NCI-H1694 treated with DMSO at 0.1 percent for 48 hours (cell line): ENCODE results near the gene DLG2.
"Not testable (repeated sequence)": the region's sequence is repeated elsewhere in the genome, so short reads cannot be mapped to it uniquely, and the experiment has no call there.

Experiments used
- DNase-seq: peaks from one replicate; lab custom pipeline; 2025; lab: John Stamatoyannopoulos, UW

The DLG2 gene

DNA sequence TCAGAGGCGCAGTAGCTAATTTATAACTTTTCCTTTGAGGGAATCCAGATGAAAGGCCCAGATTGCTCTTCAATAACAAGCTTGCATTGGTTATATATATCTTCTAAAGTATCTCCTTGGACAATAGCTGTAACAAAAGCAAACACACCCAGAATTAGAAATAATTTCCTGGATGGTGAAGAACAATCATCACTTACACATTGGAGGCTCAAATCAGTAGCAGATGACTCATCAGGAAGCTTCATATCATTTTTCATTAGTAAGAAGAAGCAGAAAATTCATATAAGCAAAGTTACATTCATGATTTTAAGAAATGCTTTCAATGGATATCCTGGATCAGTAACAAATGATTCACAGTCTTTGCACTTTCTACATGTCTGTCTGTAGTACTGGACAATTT is 2167.3 kb downstream of the DLG2 start:
- DNase-seq = no peak

DNA sequence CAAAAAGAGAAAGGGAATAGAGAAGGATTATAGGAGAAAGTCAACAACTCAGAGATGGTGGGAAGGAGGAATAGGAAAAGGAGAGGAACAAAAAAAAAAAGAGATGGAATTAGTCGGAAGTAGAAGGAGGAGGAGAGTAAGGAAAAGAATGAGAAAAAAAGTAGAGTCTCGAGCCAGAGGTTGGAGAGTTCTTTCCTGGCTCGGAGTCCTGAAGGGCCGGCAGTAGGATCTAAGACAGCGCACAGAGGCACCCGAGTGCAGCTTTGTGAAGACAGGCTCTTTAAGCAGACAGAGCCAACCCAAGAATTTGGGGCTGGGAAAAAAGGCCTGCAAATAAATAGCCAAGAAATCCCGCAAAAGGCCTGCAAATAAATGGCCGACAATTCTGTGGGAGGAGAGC is 2170.6 kb downstream of the DLG2 start:
- DNase-seq = no peak

DNA sequence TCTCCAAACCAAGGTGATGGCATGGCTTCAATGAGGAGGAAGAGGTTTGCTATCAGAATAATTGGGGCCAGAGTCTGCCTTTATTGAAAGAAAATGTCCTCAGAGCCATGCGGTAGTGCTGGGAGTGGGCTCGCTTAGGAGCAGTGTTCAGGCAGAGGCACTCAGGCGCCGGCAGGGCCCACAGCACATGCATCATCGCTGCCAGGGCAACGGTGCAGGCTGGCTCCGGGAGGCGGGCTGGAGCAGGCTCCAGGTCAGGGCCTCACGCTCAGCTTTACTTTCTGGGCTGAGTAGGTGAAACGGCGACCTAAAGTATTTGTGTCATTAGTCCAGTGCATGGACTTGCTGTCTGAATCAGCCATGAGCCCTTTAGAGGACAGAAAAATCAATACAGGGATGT is 2171.1 kb downstream of the DLG2 start:
- no peak for DNase-seq

GRCh38 chr11:83455356-83455755 is 2171.8 kb downstream of the DLG2 start:
- no peak for DNase-seq

GRCh38 chr11:83454674-83455073 is 2172.5 kb downstream of the DLG2 start:
- no peak for DNase-seq

DNA sequence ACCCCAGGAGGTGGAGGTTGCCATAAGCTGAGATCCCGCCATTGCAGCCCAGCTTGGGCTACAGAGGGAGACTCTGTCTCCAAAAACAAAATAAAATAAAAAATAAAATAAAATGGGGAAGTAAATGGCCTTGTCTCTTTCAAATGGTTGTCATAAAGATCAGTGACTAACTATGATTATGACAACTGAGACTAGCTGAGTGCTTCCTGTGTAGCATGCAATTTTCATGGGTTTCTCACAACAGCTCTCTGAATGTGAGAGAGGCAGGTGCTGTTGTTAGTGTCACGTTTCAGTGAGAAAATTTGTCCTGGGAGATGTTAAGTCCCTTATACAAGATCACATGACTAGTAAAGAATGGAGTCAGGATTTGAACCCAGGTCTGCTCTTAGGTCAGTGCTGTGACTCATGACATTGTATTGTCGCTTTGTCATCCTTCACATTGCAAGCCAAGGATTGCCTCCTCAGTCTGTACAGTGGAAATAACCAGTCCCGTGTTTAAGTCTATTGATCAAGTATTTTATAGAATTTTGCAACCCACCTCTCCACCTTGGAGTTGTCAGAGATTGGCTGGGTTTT is 2177.7 kb downstream of the DLG2 start:
- no peak for DNase-seq

DNA sequence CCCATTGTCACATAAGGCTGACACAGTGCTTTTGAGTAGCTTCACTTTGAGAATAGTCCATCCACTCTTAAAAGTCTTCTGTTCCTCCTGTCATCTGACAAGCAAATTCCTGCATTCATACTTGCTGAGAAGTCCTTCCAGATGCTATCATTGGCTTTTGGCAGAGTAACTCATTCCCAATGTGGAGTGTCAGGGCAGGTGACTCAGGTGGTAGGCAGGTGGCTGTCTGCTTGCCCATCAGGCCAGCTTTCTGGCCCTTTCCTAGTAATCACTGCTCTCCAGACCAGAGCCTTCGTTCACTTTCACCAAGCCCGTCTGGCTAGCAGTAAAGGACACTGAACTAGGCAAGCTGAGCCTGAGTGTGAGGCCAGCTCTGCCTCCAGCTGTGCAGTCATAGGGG is 2178.5 kb downstream of the DLG2 start:
- DNase-seq = no peak

DNA sequence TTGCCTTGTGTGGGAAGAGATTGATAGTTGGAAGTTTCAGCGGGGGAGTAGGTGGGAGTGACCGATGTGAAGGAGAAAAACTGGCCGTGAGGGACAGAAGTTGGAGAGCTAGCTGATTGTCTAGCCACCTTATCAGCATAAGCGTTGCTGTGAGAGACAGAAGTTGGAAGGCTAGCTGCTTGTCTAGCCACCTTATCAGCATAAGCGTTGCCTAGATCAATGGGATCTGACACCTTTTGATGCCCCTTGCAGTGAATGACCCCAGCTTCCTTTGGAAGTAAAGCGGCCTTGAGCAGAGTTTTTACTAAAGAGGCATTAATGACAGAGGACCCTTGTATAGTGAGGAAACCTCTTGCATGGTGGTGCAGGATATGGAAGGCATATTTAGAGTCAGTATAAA is 2183.3 kb downstream of the DLG2 start:
- not testable (repeated sequence) for DNase-seq

GRCh38 chr11:83441601-83442000 is 2185.5 kb downstream of the DLG2 start:
- no peak for DNase-seq

- DNase-seq = no peak
Measured at GRCh38 chr11:83441171-83441570, 2186.0 kb downstream of the DLG2 start.

DNA sequence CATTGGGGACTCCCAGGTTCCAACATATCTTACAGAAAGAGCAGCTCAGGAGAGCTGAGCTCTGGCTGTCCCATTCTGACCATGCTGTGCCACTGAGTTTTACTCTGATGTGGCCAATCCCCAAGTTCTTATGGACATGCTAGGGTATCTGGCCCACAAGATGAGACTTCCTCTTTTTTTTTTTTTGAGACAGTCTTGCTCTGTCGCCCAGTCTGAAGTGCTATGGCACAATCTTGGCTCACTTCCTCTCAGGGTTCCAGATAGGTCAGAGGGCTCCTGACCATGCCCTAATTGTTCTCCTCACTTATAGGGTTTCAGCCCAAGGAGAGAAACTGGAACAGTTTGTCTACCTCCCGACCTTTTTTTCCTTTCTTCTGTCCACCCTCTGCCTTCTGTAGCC is 2188.7 kb downstream of the DLG2 start:
- peak; percentile 3 for DNase-seq

DNA sequence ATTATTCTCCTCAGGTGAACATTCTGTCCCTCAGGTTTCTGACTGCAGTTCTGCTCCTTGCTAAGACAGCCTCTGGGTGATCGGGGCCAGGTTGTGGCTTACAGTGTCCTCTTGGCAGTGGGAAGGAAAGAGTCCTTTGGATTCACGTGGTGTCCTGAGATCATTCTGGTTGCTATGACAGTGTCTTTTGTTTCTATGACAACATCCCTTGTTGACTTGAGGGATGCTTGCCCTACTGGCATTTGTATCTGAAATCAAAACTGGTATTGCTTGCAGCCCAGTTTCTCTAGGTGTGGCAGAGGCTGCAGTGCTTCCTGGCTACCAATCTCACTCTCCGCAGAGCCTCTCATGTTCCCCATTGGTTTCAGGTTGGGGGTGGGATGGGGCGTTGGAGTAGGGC is 2189.2 kb downstream of the DLG2 start:
- DNase-seq = no peak

GRCh38 chr11:83436855-83437254 is 2190.3 kb downstream of the DLG2 start:
- DNase-seq = no peak

GRCh38 chr11:83434812-83435211 is 2192.3 kb downstream of the DLG2 start:
- not testable (repeated sequence) for DNase-seq

GRCh38 chr11:83427943-83428342 is 2199.2 kb downstream of the DLG2 start:
- DNase-seq = no peak

DNA sequence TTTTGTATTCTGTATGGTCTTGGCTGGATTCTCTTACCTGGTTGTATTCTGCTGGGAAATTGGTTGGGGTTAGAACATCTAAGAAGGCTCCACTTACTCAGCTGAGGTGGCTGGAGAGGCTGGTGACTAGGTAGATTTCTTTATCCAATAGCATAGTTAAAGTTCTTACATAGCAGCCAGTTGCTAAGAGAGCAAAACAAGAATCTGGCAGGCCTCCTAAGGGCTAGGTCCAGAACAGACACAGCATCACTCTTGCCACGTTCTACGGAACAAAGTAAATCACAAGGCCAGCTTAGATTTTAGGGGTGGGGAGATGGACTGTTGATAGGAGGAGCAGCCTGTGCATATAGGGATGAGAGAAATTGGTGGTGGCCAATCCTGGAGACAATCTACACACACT is 2199.6 kb downstream of the DLG2 start:
- DNase-seq = no peak

DNA sequence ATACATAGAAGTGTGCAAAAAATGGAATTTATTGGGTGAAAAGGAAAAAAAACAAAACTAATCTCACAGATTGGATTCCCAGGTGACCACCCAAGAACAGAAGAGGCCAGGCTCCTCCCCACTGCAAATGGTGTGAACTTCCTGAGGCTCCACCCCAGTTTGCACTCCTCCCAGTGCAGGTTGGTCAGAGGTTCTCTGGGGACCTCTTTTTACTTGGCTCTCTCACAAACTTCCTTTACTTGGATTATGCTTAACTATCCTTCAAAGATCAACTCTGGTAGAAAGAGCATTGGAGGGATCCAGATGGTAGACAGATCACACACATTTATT is 2202.0 kb downstream of the DLG2 start:
- DNase-seq = no peak

GRCh38 chr11:83424376-83425136 is 2202.6 kb downstream of the DLG2 start:
- no peak for DNase-seq

- not testable (repeated sequence) for DNase-seq
Measured at GRCh38 chr11:83422641-83423040, 2204.5 kb downstream of the DLG2 start.

GRCh38 chr11:83410605-83411565 is 2216.3 kb downstream of the DLG2 start:
- no peak for DNase-seq

DNA sequence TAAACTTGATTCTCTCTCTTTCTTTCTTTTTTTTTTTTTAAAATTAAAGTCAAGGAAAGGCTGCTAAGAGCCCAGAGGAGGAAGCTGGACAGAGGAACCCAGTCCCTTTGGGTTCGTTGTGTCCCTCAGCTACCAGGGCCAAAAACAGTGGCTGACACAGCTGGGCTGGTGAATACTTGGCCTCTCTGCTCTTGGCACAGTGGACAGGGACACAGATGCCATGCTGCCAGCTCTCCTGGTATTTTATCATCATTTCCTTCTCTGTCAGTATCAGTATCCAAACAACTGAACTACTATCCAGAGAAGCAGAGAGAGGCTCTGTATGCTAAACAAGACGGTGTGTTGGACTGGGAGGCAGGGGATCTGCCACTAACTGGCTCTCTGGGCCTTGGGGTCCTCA is 2217.3 kb downstream of the DLG2 start:
- no peak for DNase-seq

DNA sequence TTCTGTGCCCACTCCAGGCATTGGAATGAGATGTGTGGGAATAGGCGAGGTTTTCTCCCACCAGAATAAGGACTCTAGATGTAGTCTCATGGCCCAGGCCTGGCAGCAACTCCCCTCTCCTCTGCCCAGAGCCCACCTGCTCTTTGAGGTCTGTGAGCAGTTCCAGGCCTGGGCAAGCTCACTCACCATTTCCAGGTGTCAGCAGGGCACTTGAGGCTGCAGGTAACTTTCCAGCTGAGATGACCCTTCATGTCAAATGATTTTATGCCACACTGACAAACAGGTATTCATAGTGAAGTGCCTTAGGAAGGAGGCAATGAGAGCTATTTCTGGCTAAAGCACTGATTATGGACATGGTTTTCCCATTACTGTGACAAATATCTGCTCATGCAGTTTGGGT is 2217.7 kb downstream of the DLG2 start:
- no peak for DNase-seq

- DNase-seq = no peak
Measured at GRCh38 chr11:83408946-83409345, 2218.2 kb downstream of the DLG2 start.
